NCI-H2196 (cell line): ENCODE measurements around the gene ORC1.
A peak's percentile ranks its signal among the peaks of the same experiment; 100 is the strongest.

Source experiments
- DNase-seq: peaks from one replicate; lab custom pipeline; 2025; ENCODE audit not compliant: unreplicated experiment; lab: John Stamatoyannopoulos, UW

The ORC1 gene

GRCh38 chr1:52404116-52404974 is at the start of gene ORC1, which contains the start of gene PRPF38A:
Gene ORC1 (minus strand): TSS chr1:52404423. CDS start chr1:52402223, 2,200 bp downstream.
Gene PRPF38A (plus strand): TSS chr1:52404602. CDS start chr1:52404750, 148 bp downstream.
- peak; percentile 99 for DNase-seq

DNA sequence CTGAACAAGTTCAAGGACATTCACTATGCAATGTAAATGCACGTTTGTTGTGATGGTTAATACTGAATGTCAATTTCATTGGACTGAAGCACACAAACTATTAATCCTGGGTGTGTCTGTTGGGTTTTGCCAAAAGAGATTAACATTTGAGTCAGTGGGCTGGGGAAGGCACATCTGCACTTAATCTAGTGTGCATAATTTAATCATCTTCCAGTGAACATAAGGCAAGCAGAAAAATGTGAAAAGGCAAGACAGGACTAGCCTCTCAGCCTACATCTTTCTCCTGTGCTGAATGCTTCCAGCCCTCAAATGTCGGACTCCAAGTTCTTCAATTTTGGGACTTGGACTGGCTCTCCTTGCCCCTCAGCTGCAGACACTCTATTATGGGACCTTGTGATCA is 40.2 kb upstream of the ORC1 start:
- no peak for DNase-seq

GRCh38 chr1:52439976-52440375 is 35.8 kb upstream of the ORC1 start:
- DNase-seq = no peak

DNA sequence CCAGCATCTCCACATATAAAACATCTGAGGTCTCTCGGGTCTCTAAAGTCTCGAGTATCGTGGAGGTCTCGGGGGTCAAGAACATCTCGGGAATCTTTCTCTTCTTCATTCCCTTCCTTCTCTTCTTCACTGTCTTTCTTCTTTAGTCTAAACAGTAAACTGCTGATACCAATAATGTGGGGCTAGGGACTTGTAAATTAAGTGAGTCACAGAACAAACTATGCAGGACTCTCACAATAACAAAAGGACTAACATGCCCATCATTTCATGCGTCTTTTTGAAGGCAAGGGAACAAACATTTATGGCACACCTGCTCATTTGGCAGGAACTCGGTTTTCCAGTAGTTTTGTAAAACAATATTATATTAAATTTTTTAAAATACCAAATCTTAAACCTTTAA is 32.6 kb upstream of the ORC1 start:
- no peak for DNase-seq

- DNase-seq = no peak
Observed at GRCh38 chr1:52435650-52436049, 31.4 kb upstream of the ORC1 start.

- DNase-seq = no peak
Observed at GRCh38 chr1:52435211-52435610, 31.0 kb upstream of the ORC1 start.

DNA sequence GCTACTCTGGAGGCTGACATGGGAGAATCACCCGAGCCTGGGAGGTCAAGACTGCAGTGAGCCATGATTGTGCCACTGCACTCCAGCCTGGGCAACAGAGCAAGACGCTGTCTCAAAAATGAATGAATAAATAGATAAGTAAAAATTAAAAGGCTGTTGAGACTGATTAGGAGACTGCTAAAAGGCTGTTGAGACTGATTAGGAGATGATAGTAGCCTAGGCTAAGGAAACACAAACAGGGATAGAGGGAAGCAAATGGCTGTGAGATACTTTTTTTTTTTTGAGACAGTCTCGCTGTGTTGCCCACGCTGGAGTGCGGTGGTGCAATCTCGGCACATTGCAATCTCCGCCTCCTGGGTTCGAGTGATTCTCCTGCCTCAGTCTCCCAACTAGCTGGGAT is 28.6 kb upstream of the ORC1 start:
- no peak for DNase-seq

DNA sequence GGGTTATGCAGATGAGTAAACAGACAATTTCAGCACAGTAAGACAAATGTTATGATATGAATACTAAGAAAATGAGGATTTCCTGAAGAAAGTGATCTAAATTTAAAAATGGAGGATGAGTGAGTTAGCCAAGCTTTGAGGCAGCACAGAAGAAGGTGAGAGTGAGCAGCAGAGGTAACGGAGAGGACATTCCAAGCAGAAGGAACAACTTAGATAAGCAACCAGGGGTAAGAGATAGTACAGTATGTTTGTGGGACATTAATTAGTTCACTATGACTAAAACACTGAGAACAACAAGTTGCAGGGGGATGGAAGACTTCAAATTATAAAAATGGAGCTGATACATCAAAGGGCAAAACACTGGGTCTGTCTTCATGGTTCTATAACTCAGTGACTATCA is 22.9 kb upstream of the ORC1 start:
- no peak for DNase-seq

- no peak for DNase-seq
Observed at GRCh38 chr1:52426371-52426770, 22.1 kb upstream of the ORC1 start.

DNA sequence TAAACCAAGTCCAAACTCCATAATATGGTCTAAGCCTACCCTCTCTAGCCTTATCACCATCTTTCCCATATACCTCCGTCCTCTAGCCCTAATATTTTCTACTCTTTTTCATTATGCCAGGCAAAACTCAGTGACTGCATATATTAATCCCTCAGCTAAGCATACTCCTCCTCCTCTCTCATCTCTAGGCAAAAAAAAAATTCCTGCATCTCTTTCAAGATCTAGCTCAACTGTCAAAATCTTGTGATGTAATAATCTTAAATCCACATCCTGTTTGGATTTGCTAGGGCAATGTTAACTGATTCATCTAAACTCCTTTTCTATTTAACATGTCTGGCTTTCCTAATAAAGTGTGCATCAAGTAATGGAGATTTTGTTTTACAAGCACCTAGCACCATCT is 20.6 kb upstream of the ORC1 start:
- no peak for DNase-seq

DNA sequence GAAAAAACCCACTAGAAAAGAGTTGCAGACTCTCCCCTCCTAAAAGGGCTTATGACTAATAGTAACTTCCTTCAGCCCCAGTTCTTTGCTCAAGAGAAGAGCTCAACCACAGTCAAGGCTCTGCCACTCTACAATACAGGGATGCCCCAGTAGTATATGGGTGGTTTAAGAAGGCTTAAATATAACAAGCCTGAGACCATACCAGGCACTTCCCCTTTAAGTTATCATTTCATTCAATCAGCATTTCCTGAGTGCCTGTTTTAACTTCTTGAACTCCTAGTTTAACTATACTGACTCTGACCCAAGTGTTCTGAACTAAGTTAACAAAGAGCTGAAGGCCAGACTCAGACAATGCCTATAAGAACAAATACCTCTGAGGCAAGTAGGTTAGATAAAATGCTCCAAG is 20.0 kb upstream of the ORC1 start:
- DNase-seq = no peak

GRCh38 chr1:52423771-52424170 is 19.5 kb upstream of the ORC1 start:
- no peak for DNase-seq

DNA sequence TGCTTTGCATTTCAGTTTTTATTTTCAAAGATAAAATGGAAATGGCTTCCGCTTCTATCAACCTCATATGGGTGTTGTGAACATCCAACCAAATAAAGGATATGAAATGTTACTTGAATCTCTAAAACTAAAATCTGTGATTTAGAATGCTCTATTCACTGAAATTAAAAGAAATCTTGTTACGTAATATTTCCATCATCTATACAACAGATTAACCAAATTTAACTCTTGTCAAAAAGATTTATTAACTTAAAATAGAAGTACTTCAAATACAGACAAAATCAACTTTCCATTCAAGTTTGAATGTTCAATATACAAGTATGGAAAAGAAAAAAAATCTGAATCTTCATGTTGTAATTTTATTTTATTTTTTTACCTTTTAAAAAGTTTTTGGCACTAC is 18.8 kb upstream of the ORC1 start:
- no peak for DNase-seq

GRCh38 chr1:52420713-52421112 is 16.5 kb upstream of the ORC1 start:
- no peak for DNase-seq

DNA sequence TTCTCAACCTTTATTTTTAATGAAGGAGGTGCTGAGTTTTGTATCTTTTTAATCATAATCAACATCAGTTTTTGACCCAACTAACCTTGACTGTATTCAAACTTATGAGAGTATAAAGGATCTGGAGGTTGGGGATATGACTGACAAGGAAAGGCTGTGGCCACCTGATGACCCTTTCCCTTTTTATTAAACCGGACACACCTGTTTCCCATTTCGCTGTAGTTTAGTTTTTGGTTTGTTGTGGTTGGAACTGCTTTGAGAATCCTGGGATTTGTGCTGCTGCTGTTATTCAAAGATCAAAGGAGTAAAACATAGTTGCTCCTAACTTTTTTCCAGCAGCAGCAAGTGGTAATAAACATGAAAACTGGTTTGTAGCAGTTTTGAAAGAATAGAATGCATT is 12.6 kb upstream of the ORC1 start:
- DNase-seq = no peak

- no peak for DNase-seq
Observed at GRCh38 chr1:52414942-52415341, 10.7 kb upstream of the ORC1 start.

DNA sequence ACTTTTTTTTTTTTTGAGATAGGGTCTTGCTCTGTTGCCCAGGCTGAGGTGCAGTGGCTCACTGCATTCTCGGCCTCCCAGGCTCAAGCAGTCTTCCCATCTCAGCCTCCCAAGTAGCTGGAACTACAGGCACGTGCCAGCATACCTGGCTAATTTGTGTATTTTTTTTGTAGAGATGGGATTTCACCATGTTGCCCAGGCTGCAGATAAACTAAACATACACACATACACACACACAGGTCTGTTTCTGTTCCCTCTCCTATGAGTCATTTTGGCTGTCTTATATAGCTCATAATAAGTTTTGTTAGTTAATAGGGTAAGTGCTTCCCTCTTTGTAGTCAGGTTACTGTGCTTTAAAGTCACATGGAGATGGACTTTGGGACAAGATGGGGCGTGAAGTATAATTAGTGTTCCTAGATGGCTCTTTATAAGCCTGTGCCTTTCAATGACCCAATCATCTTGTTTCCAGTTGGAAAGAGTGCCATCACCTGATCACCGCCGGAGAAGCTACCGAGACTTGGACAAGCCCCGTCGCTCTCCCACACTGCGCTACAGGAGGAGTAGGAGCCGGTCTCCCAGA is 9.3 kb upstream of the ORC1 start:
- DNase-seq = no peak

- no peak for DNase-seq
Observed at GRCh38 chr1:52404975-52405338, 734 bp upstream of the ORC1 start.

DNA sequence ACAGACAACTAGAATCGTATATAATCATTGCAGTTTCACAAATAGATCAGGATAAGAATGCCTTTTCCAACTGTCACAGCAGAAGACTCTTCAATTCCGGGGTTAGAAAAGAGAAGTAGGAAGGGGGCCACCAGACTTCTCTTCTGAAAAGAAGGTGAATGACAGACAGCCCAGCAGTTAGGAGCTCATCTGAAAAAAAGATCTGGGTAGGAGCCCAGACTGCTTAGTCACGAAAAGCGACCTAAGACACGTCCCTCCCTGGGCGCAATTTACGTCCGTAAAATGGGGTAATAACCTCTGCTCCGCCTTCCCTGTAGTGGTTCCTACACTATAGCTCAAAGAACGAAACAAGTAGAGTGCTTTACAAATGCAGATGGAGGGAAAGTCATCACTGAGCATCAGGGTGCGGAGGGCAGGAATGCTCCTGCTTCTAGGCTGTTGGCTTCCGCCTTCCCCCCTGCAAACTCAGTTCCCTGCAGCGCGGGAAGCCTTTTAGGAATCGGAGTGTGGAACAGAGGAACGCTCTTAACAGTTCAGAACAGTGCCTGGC is 582 bp downstream of the ORC1 start:
- DNase-seq = peak; percentile 53

- no peak for DNase-seq
Observed at GRCh38 chr1:52402860-52403240, 1.4 kb downstream of the ORC1 start.

DNA sequence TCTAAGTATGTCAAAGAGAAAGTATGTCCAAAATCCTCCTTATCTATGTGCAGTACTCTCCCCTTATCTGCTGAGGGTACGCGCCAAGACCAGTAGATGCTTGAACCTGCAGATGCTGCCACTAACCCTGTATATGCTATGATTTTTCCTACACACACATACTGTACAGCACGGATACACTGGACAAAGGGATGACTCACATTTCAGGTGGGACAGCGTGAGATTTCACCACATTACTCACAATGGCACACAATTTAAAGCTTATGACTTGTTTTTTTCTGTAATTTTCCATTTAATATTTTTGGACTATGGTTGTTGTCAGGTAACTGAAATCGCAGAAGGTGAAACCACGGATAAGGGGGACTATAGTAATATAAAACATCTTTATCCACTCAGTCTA is 4.1 kb downstream of the ORC1 start:
- no peak for DNase-seq

- DNase-seq = no peak
Observed at GRCh38 chr1:52399629-52400028, 4.6 kb downstream of the ORC1 start.
